ENCODE results near the gene NQO1.
"Not testable (repeated sequence)": the region's sequence is repeated elsewhere in the genome, so short reads cannot be mapped to it uniquely, and the experiment has no call there.

Gene NQO1

GRCh38 chr16:69744363-69745231 lies 18.2 kb upstream of the NQO1 start:
- no peak for DNase-seq (ENCODE audit: low read depth, low spot score)

DNA sequence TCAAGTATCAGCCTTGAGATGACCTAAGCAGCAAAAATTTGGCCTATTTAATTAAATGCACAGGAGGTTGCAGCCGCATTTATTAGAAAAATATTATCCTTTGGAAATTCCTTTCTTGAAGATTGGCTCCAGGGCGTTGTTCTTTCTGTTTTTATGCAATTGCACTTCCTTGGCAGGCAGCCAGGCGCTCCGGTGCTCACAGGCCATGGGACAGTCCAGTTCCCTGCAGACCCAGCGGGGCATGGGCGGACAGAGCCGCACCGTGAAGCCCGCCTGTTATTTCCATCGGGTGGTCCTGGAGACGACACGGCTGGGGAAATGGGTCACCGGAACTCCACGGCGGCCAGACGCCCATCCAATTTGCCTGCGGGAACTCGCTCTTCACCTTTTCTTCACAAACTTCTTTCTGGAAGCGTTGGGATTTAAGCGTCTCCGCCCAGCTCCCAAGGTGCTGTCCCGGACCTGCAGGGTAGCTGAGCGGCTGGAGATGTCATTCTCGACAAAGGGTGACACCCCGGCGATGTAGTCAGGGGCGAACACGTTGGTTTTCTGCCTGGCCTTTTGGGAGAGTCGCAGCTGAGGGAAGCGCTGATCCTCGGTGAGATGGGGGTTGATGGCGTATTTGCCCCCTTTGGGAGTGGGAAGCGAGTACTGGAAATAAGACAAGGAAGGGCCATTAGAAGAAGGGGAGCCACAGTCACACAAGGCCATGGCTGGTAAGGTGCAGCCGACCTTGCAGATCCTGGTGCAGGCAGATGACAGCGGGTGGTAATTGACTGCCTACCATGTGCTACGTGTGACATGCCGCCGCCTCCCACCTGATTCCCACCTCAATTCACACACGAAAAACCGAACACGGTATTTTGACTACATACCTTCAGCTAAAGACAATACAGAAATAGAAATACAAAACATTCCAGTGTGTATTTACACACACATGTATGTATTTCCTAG lies 15.9 kb upstream of the NQO1 start:
- no peak for DNase-seq (ENCODE audit: low read depth, low spot score)

- no peak for DNase-seq (ENCODE audit: low read depth, low spot score)
Measured at GRCh38 chr16:69741519-69741918, 15.2 kb upstream of the NQO1 start.

- no peak for DNase-seq (ENCODE audit: low read depth, low spot score)
Measured at GRCh38 chr16:69732101-69732500, 5.7 kb upstream of the NQO1 start.

GRCh38 chr16:69731280-69731679 lies 4.9 kb upstream of the NQO1 start:
- not testable (repeated sequence) for DNase-seq (ENCODE audit: low read depth, low spot score)

DNA sequence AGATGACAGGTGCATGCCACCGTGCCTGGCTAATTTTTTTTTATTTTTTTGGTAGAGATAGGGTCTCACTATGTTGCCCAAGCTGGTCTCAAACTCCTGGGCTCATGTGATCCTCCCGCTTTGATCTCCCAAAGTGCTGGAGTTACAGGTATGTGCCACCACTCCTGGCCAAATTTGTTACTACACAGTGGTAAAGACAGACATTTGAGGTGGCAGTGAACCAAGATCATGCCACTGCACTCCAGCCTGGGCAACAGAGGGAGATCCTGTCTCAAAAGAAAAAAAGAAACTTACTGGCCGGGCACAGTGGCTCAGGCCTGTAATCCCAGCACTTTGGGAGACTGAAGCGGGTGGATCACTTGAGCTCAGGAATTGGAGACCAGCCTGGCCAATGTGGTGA lies 2.7 kb upstream of the NQO1 start:
- not testable (repeated sequence) for DNase-seq (ENCODE audit: low read depth, low spot score)

DNA sequence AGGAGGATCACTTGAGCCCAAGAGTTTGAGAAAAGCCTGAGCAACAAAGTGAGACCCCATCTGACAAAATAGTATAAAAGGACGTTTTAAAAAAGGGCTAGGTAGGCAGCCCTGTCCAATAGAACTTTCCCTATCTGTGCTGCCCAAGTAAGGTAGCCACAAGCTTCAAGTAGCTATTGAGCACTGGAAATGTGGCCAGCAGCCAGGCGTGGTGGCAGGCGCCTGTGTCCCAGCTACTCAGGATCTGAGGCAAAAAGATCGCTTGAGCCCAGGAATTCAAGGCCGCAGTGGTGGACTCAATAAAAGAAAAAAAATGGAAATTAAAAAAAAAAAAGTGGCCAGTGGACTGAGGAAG lies 1.5 kb upstream of the NQO1 start:
- no peak for DNase-seq (ENCODE audit: low read depth, low spot score)

DNA sequence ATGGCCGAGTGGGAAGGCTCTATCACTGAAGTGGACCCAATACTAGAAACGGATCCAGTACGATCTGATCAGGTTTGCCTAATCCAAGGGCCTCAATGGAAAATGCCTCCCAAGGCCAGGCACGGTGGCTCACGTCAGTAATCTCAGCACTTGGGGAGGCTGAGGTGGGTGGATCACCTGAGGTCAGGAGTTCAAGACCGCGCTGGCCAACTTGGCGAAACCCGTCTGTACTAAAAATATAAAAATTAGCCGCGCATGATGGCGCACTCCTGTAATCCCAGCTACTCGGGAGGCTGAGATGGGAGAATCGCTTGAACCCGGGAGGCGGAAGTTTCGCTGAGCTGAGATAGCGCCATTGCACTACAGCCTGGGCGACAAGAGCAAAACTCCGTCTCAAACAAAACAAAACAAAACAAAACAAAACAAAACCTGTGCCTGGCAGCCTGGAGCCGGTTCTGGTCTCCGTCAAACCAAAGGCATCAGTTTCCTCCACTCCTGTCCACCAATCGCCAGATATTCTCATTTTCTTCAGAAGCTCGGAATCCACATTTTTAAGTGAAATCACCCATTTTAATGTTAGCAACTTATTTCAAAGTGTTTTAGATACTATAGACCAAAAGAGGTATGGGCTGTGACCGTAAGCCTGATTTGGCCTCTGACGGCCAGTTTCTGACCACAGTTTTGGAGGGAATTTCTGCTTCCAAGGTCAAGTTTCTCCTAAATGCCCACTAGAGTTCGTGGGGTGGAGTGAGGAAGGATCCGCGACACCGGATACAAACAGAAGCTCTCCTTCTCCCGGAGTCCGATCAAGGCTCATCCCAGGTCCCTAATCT lies 664 bp downstream of the NQO1 start:
- DNase-seq (ENCODE audit: low read depth, low spot score) = no peak

GRCh38 chr16:69724981-69725479 lies 1.3 kb downstream of the NQO1 start:
- no peak for DNase-seq (ENCODE audit: low read depth, low spot score)

DNA sequence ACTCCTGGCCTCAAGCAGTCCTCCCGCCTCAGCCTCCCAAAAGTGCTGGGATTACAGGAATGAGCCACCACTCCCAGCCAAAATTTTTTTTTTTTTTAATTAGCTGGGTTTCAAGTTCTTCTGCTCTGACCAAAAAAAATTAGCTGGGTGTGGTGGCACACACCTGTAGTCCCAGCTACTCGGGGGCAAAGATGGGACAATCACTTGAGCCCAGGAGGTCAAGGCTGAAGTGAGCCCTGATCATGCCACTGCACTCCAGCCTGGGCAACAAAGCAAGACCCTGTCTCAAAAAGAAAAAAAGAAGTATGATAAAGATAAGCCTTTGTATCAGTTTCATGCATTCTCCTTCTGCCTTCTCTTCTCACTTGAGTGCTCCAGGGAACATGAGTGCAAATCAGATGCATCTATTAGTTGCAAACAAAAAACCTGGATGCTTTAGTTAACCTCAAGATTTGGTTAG lies 1.9 kb downstream of the NQO1 start:
- no peak for DNase-seq (ENCODE audit: low read depth, low spot score)

DNA sequence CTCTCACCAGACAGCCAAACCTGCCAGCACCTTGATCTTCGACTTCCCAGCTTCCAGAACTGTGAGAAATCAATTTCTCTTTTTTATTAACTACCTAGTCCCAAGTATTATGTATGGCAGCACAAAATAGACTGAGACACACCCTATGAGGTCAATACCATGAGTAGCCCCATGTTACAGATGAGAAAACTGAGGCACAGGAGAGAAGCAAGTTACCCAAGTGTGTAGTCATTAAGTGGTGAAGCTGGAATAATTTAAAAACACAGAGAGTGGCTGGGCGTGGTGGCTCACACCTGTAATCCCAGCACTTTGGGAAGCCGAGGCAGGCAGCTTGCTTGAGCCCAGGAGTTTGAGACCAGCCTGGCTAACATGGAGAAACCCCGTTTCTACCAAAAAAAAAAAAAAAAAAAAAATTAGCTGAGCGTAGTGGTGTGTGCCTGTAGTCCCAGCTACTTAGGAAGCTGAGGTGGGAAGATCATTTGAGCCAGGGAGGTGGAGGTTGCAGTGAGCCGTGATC lies 4.9 kb downstream of the NQO1 start:
- DNase-seq (ENCODE audit: low read depth, low spot score) = no peak

GRCh38 chr16:69720822-69721430 lies 5.4 kb downstream of the NQO1 start:
- DNase-seq (ENCODE audit: low read depth, low spot score) = no peak

GRCh38 chr16:69718111-69718764 lies 8.1 kb downstream of the NQO1 start:
- no peak for DNase-seq (ENCODE audit: low read depth, low spot score)

- no peak for DNase-seq (ENCODE audit: low read depth, low spot score)
Measured at GRCh38 chr16:69717066-69717465, 9.3 kb downstream of the NQO1 start.

GRCh38 chr16:69712914-69713581 lies 13.3 kb downstream of the NQO1 start:
- no peak for DNase-seq (ENCODE audit: low read depth, low spot score)

DNA sequence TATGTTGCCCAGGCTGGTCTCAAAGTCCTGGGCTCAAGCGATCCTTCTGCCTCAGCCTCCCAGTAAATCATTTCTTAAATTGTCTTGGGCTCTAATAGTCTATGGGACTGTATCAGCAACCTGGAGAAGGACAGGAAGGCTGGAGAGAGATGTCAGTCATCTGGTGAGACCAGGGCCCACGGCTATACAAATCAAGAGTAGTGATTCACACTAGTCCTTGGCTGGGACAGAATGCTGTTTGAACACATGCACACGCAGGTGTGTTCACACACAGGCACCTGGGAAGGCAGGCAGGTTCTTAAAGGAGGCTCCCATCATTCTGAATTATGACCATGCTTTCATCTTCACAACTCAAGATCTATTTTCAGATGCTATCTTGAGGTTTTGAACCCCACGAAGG lies 14.1 kb downstream of the NQO1 start:
- DNase-seq (ENCODE audit: low read depth, low spot score) = no peak

DNA sequence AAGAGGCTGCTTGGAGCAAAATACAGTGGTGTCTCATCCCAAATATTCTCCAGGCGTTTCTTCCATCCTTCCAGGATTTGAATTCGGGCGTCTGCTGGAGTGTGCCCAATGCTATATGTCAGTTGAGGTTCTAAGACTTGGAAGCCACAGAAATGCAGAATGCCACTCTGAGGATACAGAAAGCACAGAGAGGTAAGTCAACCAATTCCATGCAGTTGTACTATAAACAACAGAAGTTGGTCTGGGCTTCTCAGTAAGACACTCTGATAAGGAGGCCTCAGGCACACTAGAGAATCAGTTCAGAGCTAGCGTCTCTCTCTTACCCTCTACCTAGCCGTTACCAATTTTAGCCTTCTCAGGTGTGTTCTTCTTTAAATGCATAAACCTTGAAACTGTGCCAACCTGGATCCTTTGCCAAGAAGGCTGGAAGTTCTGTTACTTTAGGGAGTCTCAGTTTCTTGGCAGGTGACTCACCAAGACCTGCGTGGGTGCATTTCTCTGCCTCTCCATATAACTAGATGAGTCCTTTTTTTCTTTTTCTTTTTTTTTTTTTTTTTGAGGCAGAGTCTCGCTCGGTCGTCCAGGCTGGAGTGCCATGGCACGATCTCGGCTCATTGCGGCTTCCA lies 15.1 kb downstream of the NQO1 start:
- DNase-seq (ENCODE audit: low read depth, low spot score) = no peak

DNA sequence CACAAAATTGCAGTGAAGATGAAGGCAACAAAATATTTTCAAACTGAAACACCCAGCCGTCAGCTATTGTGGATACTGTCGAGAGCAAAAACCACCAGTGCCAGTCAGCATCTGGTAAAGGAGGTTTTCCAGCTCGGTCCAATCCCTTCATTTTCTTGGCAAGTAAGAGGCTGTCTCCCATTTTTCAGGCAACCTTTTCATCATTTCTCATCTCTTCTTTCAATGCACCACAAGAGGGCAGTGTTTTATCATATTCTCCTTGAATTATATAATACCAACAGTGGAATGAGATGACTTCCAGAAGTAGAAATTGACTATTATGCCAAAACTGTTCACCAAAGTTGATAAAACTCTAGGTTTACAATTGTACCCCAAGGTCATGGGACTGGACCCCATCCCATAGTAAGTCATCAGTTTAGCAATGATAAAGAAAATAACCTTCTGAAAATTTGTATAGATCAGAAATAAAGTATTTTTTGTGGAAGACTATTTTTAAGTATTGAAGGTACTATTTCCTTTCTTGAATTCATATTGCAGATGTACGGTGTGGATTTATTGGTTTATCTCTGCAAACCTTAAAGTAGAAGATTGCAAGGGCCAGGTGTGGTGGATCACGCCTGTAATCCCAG lies 16.8 kb downstream of the NQO1 start:
- DNase-seq (ENCODE audit: low read depth, low spot score) = peak; percentile 26

Data from brain pericyte (primary cell).